ENCODE measurements around the gene ARG2. TPM values are rescaled to one million over a fixed set of nuclear protein-coding genes. Genes with fewer than 3 reads are reported as not detected.

The ARG2 gene
- total RNA-seq, 1 donor from 2014 or later: 1.0 TPM

DNA sequence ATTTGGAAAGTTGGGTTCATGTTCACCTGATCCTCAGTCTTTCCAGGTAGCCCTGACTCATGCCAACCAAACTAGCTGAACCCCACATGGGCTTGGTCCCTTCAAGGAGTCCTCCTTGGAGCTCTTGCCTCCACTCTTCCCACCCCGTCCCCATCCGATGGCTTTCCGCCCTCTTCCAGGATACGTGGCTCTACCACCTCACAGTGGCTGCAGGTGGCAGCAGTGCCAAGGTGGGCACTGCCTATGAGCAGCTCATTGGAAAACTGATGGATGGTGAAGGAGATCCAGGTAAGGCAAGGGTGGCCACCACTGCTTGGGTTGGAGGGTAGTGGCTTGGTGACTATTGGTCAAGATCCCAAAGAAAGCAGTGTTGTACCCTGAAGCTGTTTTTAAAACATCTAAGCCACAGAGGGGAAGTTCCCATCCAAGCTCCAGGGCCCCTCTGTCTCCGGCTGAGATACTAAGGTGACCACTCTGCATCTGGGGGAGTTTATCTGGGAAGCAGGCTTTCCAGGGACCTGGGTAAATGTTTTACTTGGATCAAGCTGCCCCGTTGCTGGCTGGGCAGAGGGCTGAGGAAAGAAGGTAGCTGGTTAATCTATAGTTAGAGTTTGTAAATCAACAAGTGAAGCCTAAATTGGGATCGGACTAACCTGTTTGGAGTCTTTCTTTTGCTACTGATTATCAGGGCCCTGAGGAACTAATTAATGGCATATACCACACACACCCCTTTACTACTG, 43.3 kb upstream of the ARG2 start:
- H3K9ac ChIP-seq (ENCODE audit: low read depth in 1 of 3, low read length in 3 of 3): no peak overlapping the region
- H3K4me1 ChIP-seq (ENCODE audit: control insufficient read depth in 3 of 3, insufficient read depth in 3 of 3, low read length in 3 of 3): no peaks in the 10 kb centered on the region
- H3K4me3 ChIP-seq (ENCODE audit: low read length in 3 of 3): no peak overlapping the region
- peaks cover 0 to under 1% (median 0%) of the 10 kb centered on the region in 3 donors for H3K27me3 ChIP-seq (ENCODE audit: control insufficient read depth in 3 of 3, insufficient read depth in 3 of 3, low read length in 3 of 3)
- H3K9me3 ChIP-seq (ENCODE audit: control insufficient read depth in 3 of 3, low read length in 3 of 3): no peaks in the 10 kb centered on the region
- peaks cover 0 to 14% (median 4%) of the 10 kb centered on the region in 3 donors for H3K36me3 ChIP-seq (ENCODE audit: control insufficient read depth in 3 of 3, insufficient read depth in 3 of 3, low read length in 3 of 3)
- no peak overlapping the region for H3K27ac ChIP-seq (ENCODE audit: low read depth, low read length)

DNA sequence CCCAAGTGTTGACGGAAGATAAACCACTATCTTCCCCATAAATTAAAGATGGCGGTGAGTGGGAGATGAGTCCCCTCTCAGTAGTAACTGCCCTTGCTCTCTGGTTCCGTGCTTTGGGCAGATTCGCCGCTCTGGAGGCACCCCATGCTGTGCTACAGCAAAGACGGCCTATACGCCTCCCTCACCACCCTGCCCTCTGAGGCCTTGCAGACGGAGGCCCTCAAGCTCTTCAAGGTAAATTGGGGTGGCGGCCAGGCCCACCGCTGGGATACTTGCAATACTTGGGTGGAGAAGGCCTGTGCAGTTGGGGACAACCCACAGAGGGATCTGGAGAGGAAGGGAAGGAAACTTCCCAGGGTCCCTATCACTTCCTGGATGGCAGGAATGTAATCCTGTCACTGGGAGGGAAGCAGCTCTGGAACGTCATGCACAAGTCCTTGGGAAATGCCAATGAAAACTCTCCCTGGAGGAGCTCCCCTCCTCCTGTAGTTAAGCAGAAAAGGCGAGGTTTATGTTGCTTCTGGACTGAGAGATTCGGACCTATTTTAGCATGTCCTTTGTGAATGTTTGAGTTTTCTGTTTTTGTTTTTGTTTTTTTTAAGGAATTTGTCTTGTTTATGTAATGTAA, 42.4 kb upstream of the ARG2 start:
- no peaks in the 10 kb centered on the region for H3K27me3 ChIP-seq (ENCODE audit: control insufficient read depth in 3 of 3, insufficient read depth in 3 of 3, low read length in 3 of 3)
- H3K27ac ChIP-seq (ENCODE audit: low read depth, low read length): no peak overlapping the region

DNA sequence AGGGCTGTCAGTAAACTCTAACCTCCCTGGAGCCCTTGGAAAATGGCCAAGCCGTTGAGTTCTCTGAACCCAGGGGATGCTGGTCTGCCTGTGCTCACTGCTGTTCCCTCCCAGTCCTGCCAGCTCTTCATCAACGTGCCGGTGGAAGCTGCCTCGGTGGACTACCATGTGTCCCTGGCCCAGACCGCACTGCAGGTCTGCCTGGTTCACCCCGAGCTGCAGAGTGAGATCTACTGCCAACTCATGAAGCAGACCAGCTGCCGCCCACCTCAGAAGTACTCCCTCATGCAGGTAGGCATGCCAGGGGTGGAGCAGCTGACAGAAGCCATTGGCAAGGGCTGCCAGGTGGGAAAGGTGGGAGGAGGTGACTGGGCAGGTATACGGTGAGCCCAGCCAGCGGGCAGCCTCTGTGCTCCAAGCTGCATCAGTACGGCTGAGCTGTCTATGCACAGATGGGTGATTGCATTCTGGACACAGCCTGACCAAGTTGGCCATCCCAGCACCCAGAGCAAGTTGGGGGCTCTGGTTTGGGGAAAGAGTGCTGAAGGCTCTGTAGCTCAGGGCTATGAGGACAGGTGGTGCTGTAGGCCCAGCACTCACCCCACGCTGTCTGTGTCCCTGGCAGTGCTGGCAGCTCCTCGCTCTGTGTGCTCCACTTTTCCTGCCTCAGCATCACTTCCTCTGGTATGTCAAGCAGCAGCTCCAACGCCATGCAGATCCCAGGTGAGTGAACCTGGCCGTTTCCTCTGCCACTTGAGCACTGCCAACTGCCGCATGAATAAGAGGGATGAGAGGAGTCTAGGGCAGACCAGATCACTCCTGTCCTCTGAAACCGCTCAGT, 41.6 kb upstream of the ARG2 start:
- H3K9ac ChIP-seq (ENCODE audit: low read depth in 1 of 3, low read length in 3 of 3): no peak overlapping the region
- H3K36me3 ChIP-seq (ENCODE audit: control insufficient read depth in 3 of 3, insufficient read depth in 3 of 3, low read length in 3 of 3): peaks cover 0 to 14% (median 4%) of the 10 kb centered on the region in 3 donors
- no peaks in the 10 kb centered on the region for H3K9me3 ChIP-seq (ENCODE audit: control insufficient read depth in 3 of 3, low read length in 3 of 3)
- no peak overlapping the region for H3K4me3 ChIP-seq (ENCODE audit: low read length in 3 of 3)
- H3K27me3 ChIP-seq (ENCODE audit: control insufficient read depth in 3 of 3, insufficient read depth in 3 of 3, low read length in 3 of 3): no peaks in the 10 kb centered on the region
- H3K27ac ChIP-seq (ENCODE audit: low read depth, low read length): no peak overlapping the region
- no peaks in the 10 kb centered on the region for H3K4me1 ChIP-seq (ENCODE audit: control insufficient read depth in 3 of 3, insufficient read depth in 3 of 3, low read length in 3 of 3)

More for the DNA sequence above, 42.4 kb upstream of the ARG2 start:
- H3K9ac ChIP-seq (ENCODE audit: low read depth in 1 of 3, low read length in 3 of 3): no peak overlapping the region
- H3K4me1 ChIP-seq (ENCODE audit: control insufficient read depth in 3 of 3, insufficient read depth in 3 of 3, low read length in 3 of 3): no peaks in the 10 kb centered on the region
- H3K36me3 ChIP-seq (ENCODE audit: control insufficient read depth in 3 of 3, insufficient read depth in 3 of 3, low read length in 3 of 3): peaks cover 0 to 14% (median 4%) of the 10 kb centered on the region in 3 donors
- no peak overlapping the region for H3K4me3 ChIP-seq (ENCODE audit: low read length in 3 of 3)
- no peaks in the 10 kb centered on the region for H3K9me3 ChIP-seq (ENCODE audit: control insufficient read depth in 3 of 3, low read length in 3 of 3)

DNA sequence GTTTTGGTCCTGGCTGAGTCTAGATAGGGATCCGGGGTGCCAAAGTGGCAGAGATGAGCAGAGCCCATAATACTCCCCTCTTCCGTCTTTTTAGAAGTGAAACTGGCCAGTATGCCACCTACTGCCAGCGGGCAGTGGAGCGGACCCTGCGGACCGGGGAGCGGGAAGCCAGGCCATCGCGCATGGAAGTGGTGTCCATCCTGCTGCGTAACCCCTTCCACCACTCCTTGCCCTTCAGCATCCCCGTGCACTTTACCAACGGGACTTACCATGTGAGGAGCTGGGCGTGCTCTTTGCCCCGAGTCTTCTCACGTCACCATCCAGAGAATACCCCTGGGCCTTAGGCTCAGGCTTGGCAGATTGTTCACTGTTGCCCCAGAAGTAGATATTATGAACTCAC, 40.7 kb upstream of the ARG2 start:
- no peaks in the 10 kb centered on the region for H3K27me3 ChIP-seq (ENCODE audit: control insufficient read depth in 3 of 3, insufficient read depth in 3 of 3, low read length in 3 of 3)
- H3K36me3 ChIP-seq (ENCODE audit: control insufficient read depth in 3 of 3, insufficient read depth in 3 of 3, low read length in 3 of 3): peaks cover 0 to 14% (median 4%) of the 10 kb centered on the region in 3 donors
- H3K4me3 ChIP-seq (ENCODE audit: low read length in 3 of 3): no peak overlapping the region
- no peak overlapping the region for H3K9ac ChIP-seq (ENCODE audit: low read depth in 1 of 3, low read length in 3 of 3)
- no peaks in the 10 kb centered on the region for H3K4me1 ChIP-seq (ENCODE audit: control insufficient read depth in 3 of 3, insufficient read depth in 3 of 3, low read length in 3 of 3)
- H3K27ac ChIP-seq (ENCODE audit: low read depth, low read length): no peak overlapping the region
- no peaks in the 10 kb centered on the region for H3K9me3 ChIP-seq (ENCODE audit: control insufficient read depth in 3 of 3, low read length in 3 of 3)

DNA sequence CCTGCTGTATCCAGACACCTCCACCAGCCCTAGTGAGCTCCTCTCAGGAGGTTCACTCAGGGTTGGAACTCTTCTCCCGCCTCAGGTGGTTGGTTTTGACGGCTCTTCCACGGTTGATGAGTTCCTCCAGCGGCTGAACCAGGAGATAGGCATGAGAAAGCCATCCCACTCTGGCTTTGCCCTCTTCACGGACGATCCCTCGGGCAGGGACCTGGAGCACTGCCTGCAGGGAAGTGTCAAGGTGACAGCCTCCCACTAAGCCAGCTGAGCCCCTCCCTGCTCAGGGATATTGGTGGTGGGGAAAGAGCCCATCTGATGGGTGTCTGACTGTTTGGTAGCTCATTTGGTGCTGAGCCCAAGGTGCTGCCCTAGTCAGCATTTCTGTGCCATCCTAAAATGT, 40.1 kb upstream of the ARG2 start:
- H3K9me3 ChIP-seq (ENCODE audit: control insufficient read depth in 3 of 3, low read length in 3 of 3): no peaks in the 10 kb centered on the region
- H3K4me1 ChIP-seq (ENCODE audit: control insufficient read depth in 3 of 3, insufficient read depth in 3 of 3, low read length in 3 of 3): no peaks in the 10 kb centered on the region
- H3K27ac ChIP-seq (ENCODE audit: low read depth, low read length): no peak overlapping the region
- H3K36me3 ChIP-seq (ENCODE audit: control insufficient read depth in 3 of 3, insufficient read depth in 3 of 3, low read length in 3 of 3): peaks cover 0 to 14% (median 4%) of the 10 kb centered on the region in 3 donors
- no peaks in the 10 kb centered on the region for H3K27me3 ChIP-seq (ENCODE audit: control insufficient read depth in 3 of 3, insufficient read depth in 3 of 3, low read length in 3 of 3)
- no peak overlapping the region for H3K4me3 ChIP-seq (ENCODE audit: low read length in 3 of 3)
- no peak overlapping the region for H3K9ac ChIP-seq (ENCODE audit: low read depth in 1 of 3, low read length in 3 of 3)

DNA sequence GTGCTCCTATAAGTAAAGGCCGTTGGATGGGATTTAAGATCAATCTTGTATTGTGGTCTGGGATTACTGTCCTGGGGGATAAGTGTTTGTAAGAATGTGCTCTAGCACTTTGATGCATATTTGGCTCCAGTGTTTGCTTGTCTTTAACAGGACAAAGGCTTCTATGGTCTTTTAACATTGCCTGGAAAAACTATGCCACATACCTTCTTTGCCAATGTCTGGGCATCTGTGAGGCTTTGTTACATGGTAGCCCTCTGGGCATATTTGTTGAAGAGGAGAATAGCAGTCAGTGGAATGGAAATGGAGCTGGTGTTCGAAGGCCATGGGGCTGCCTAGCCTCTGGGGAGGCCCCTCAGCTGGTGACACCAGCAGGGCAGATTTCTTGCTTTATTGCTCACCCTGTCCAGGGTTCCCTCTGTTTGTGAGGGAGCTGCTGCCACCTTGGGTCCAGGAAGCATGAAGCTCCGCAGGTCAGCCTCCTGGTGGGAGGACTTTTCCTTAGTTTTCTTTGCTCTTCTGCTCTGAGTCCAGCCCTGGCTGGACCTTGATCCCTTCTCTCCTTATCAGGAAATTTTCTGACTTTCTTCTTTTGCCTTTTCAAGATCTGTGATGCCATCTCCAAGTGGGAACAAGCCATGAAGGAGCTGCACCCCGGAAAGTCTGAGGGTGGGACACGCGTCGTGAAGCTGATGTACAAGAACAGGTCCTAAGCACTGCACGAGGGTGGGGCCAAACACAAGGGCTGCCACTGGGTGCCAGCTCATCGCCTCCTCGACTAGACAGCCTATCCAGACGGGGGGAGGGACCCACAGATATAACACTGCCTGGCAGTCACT, 39.2 kb upstream of the ARG2 start:
- no peaks in the 10 kb centered on the region for H3K4me1 ChIP-seq (ENCODE audit: control insufficient read depth in 3 of 3, insufficient read depth in 3 of 3, low read length in 3 of 3)
- H3K4me3 ChIP-seq (ENCODE audit: low read length in 3 of 3): no peak overlapping the region
- no peaks in the 10 kb centered on the region for H3K9me3 ChIP-seq (ENCODE audit: control insufficient read depth in 3 of 3, low read length in 3 of 3)
- H3K27me3 ChIP-seq (ENCODE audit: control insufficient read depth in 3 of 3, insufficient read depth in 3 of 3, low read length in 3 of 3): no peaks in the 10 kb centered on the region
- no peak overlapping the region for H3K27ac ChIP-seq (ENCODE audit: low read depth, low read length)
- peaks cover 0 to 14% (median 4%) of the 10 kb centered on the region in 3 donors for H3K36me3 ChIP-seq (ENCODE audit: control insufficient read depth in 3 of 3, insufficient read depth in 3 of 3, low read length in 3 of 3)
- no peak overlapping the region for H3K9ac ChIP-seq (ENCODE audit: low read depth in 1 of 3, low read length in 3 of 3)

DNA sequence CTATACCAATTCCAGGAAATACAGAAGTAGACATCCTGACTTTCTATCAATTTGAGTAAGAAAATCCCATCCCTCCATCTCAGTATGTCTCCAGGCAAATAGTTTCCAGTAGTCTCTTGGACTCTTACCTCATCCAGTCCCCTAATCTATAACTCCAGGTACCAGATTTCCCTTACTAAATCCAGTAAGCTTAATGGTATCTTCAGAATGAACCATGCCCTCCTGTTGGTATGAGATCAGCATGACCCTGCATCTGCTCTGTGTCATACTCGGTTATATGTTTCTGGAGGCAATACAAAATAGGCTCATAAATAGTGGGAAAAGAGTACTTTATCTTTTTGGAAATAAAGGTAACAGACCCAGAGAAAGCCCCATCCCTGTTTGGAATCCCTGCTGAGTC, 38.1 kb upstream of the ARG2 start:
- H3K27ac ChIP-seq (ENCODE audit: low read depth, low read length): no peak overlapping the region
- H3K4me1 ChIP-seq (ENCODE audit: control insufficient read depth in 3 of 3, insufficient read depth in 3 of 3, low read length in 3 of 3): no peaks in the 10 kb centered on the region
- no peak overlapping the region for H3K4me3 ChIP-seq (ENCODE audit: low read length in 3 of 3)
- peaks cover 0 to 18% (median 7%) of the 10 kb centered on the region in 3 donors for H3K36me3 ChIP-seq (ENCODE audit: control insufficient read depth in 3 of 3, insufficient read depth in 3 of 3, low read length in 3 of 3)
- no peak overlapping the region for H3K9ac ChIP-seq (ENCODE audit: low read depth in 1 of 3, low read length in 3 of 3)
- no peaks in the 10 kb centered on the region for H3K9me3 ChIP-seq (ENCODE audit: control insufficient read depth in 3 of 3, low read length in 3 of 3)
- H3K27me3 ChIP-seq (ENCODE audit: control insufficient read depth in 3 of 3, insufficient read depth in 3 of 3, low read length in 3 of 3): no peaks in the 10 kb centered on the region

DNA sequence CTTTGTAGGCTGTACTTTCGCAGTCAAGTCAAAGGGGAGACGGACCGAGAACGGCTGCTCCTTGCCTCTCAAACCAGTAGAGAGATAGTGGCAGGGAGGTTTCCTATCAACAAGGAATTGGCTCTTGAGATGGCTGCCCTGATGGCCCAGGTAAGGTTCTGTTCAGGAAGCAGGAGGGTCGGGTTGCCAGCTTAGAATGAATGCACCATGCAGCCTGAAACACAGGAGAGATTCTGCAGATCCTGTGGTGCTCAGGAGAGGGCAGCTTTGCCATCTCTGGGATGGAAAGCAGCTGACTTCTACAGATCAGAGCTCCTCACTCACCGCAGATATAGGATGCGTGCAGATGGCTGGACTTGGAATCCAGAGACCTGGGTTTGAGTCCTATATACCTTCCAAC, 37.7 kb upstream of the ARG2 start:
- no peaks in the 10 kb centered on the region for H3K9me3 ChIP-seq (ENCODE audit: control insufficient read depth in 3 of 3, low read length in 3 of 3)
- H3K36me3 ChIP-seq (ENCODE audit: control insufficient read depth in 3 of 3, insufficient read depth in 3 of 3, low read length in 3 of 3): peaks cover 0 to 18% (median 8%) of the 10 kb centered on the region in 3 donors
- no peak overlapping the region for H3K9ac ChIP-seq (ENCODE audit: low read depth in 1 of 3, low read length in 3 of 3)
- no peak overlapping the region for H3K27ac ChIP-seq (ENCODE audit: low read depth, low read length)
- no peaks in the 10 kb centered on the region for H3K27me3 ChIP-seq (ENCODE audit: control insufficient read depth in 3 of 3, insufficient read depth in 3 of 3, low read length in 3 of 3)
- H3K4me3 ChIP-seq (ENCODE audit: low read length in 3 of 3): no peak overlapping the region
- no peaks in the 10 kb centered on the region for H3K4me1 ChIP-seq (ENCODE audit: control insufficient read depth in 3 of 3, insufficient read depth in 3 of 3, low read length in 3 of 3)

DNA sequence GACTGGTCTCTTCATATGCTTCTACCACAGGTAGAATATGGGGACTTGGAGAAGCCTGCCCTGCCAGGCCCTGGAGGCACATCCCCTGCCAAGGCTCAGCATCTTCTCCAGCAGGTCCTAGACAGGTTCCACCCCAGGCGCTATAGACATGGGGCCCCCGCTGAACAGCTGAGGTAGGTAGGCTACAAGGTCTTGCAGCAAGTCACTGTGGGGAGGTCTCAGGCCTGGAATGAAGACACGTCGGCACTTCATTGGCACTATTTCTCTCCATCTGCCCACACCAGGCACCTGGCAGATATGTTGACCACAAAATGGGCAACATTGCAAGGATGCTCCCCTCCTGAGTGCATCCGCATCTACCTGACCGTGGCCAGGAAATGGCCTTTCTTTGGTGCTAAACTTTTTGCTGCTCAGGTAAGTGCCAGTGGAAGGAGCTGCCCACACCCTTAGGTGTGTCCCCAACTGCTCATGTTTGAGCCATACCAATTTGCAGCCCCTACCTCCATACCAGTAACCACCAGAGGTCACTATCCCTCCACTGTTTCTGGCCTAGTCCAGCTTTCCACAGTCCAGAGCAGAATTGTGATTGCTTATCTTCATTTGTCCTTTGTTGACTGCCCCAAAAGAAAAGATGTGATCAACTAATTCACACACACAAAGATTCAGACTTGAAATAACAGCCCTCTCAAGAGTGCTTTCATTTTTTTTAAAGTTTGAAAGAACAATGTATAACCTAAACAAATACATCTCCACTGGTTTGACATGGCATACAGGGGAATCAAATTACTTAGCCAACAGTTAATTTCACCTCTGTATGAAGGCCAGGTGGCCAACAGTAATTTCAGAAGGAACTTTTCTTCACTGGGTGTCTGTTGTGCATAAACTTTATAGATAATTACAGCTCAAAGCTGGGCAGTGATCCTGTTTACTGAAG, 35.7 kb upstream of the ARG2 start:
- Histone ChIP-seq H3K9me3 (ENCODE audit: control insufficient read depth in 3 of 3, low read length in 3 of 3) (no peaks in the 10 kb centered on the region), H3K9ac (ENCODE audit: low read depth in 1 of 3, low read length in 3 of 3) (no peak overlapping the region), H3K27ac (ENCODE audit: low read depth, low read length) (no peak overlapping the region), H3K27me3 (ENCODE audit: control insufficient read depth in 3 of 3, insufficient read depth in 3 of 3, low read length in 3 of 3) (no peaks in the 10 kb centered on the region), H3K36me3 (ENCODE audit: control insufficient read depth in 3 of 3, insufficient read depth in 3 of 3, low read length in 3 of 3) (peaks cover 11 to 17% (median 15%) of the 10 kb centered on the region in 3 donors), H3K4me3 (ENCODE audit: low read length in 3 of 3) (no peak overlapping the region), H3K4me1 (ENCODE audit: control insufficient read depth in 3 of 3, insufficient read depth in 3 of 3, low read length in 3 of 3) (no peaks in the 10 kb centered on the region)
